ENCODE measurements around the gene C11orf97. TPM values are rescaled to one million over a fixed set of nuclear protein-coding genes. Genes with fewer than 3 reads are reported as not detected.
"Not testable (repeated sequence)": the region's sequence is repeated elsewhere in the genome, so short reads cannot be mapped to it uniquely, and the experiment has no call there.

C11orf97 gene
- total and polyA plus RNA-seq, 12 donors, result 0.17 TPM; not detected in 11

- TF ChIP-seq POLR2A (IDR thresholded peaks at IDR 0.05) (no peak), CTCF (IDR thresholded peaks at IDR 0.05) (no peak)
- Histone ChIP-seq H3K27me3 (no peaks in the 10 kb centered on the region), H3K27ac (no peak overlapping the region), H3K4me3 (no peak overlapping the region), H3K36me3 (replicated peaks in 1 of 2) (no peaks in the 10 kb centered on the region), H3K9me3 (replicated peaks in 1 of 3) (no peaks in the 10 kb centered on the region), H3K4me1 (replicated peaks in 1 of 2) (peaks cover 4 to 8% of the 10 kb centered on the region in 2 donors)
- intact Hi-C loops (cut with DNase I), result loop anchor here in 1 of 2 donors (5.0 kb wide), 1 partner anchor 42 kb away; no protein-coding TSS in a partner anchor
- DNase-seq, result no peak
- 61 to 68% (median 62%) methylated on average over 8 of the region's 8 CpGs for WGBS, 4 donors
Measured at GRCh38 chr11:94563848-94564467, 51.7 kb downstream of the C11orf97 start.

- 94 to 97% (median 96%) methylated on average over 24 to 25 of the region's 25 CpGs for WGBS, 4 donors
- Histone ChIP-seq H3K27ac (no peak within 1 kb of the TSS), H3K9me3 (replicated peaks in 1 of 3) (no peaks in the 10 kb centered on the region), H3K36me3 (replicated peaks in 1 of 2) (no peaks in the 10 kb centered on the region), H3K4me3 (no peak within 1 kb of the TSS), H3K4me1 (replicated peaks in 1 of 2) (peaks cover 4 to 8% of the 10 kb centered on the region in 2 donors), H3K27me3 (no peaks in the 10 kb centered on the region)
- no peak for DNase-seq
- no peak for TF ChIP-seq POLR2A (IDR thresholded peaks at IDR 0.05)
- intact Hi-C loops (cut with DNase I), result no loop called here
Measured at GRCh38 chr11:94567181-94567670, 55.0 kb downstream of the C11orf97 start, which contains the start of gene PIWIL4. PIWIL4 (plus strand) TSS chr11:94567368; CDS start chr11:94567519, 151 bp downstream.

- no peak overlapping the region for H3K4me3 ChIP-seq
- H3K27ac ChIP-seq, result no peak overlapping the region
- TF ChIP-seq CTCF (IDR thresholded peaks at IDR 0.05) (no peak), POLR2A (IDR thresholded peaks at IDR 0.05) (no peak)
- no peaks in the 10 kb centered on the region for H3K27me3 ChIP-seq
- 86 to 97% (median 94%) methylated on average over 5 of the region's 5 CpGs for WGBS, 4 donors
- H3K4me1 ChIP-seq (replicated peaks in 1 of 2), result peaks cover 4 to 8% of the 10 kb centered on the region in 2 donors
- no peaks in the 10 kb centered on the region for H3K9me3 ChIP-seq (replicated peaks in 1 of 3)
- no peak for DNase-seq
- H3K36me3 ChIP-seq (replicated peaks in 1 of 2), result no peaks in the 10 kb centered on the region
- intact Hi-C loops (cut with DNase I), result no loop called here
Measured at GRCh38 chr11:94568200-94568599, 55.9 kb downstream of the C11orf97 start.

- intact Hi-C loops (cut with DNase I), result no loop called here
Measured at GRCh38 chr11:94568717-94569116, 56.5 kb downstream of the C11orf97 start.

GRCh38 chr11:94572975-94573374 lies 60.7 kb downstream of the C11orf97 start:
- H3K36me3 ChIP-seq (replicated peaks in 1 of 2); intact Hi-C loops (cut with DNase I); DNase-seq; H3K4me3 ChIP-seq; H3K4me1 ChIP-seq (replicated peaks in 1 of 2); H3K27me3 ChIP-seq; H3K27ac ChIP-seq; H3K9me3 ChIP-seq (replicated peaks in 1 of 3): not testable (repeated sequence)
- WGBS, 4 donors, result 46 to 81% (median 74%) methylated on average over 2 of the region's 2 CpGs

More at GRCh38 chr11:94568717-94569116, 56.5 kb downstream of the C11orf97 start:
- H3K9me3 ChIP-seq (replicated peaks in 1 of 3), result no peaks in the 10 kb centered on the region
- no peak overlapping the region for H3K4me3 ChIP-seq
- DNase-seq, result no peak
- H3K36me3 ChIP-seq (replicated peaks in 1 of 2), result no peaks in the 10 kb centered on the region
- WGBS, 4 donors, result 88 to 94% (median 92%) methylated on average over 4 of the region's 4 CpGs
- H3K27ac ChIP-seq, result no peak overlapping the region
- H3K4me1 ChIP-seq (replicated peaks in 1 of 2), result peaks cover 2 to 4% of the 10 kb centered on the region in 2 donors
- TF ChIP-seq POLR2A (IDR thresholded peaks at IDR 0.05), result no peak
- TF ChIP-seq CTCF (IDR thresholded peaks at IDR 0.05), result no peak
- no peaks in the 10 kb centered on the region for H3K27me3 ChIP-seq
